Fibroblast of mammary gland (primary cell): Measurements from ENCODE around the gene CLMN.

Experiments used
- DNase-seq: peaks from one replicate; pipeline ENCODE4 v3.0.0-alpha.2; 2010; ENCODE audit warnings: low read depth
- H3K4me3 ChIP-seq: 2 replicates; pipeline ENCODE4 v1.5.1; 2011; ENCODE audit warnings: low read depth, mild to moderate bottlenecking, low read length, moderate library complexity; ENCODE audit not compliant: control insufficient read depth
- TF ChIP-seq, protein P1 (sequence below): conservative IDR thresholded peaks from 2 replicates; pipeline ENCODE4 v1.5.1; 2011; ENCODE audit warnings: low read depth, low read length, inconsistent platforms; ENCODE audit not compliant: control insufficient read depth, insufficient read depth

Gene CLMN

DNA sequence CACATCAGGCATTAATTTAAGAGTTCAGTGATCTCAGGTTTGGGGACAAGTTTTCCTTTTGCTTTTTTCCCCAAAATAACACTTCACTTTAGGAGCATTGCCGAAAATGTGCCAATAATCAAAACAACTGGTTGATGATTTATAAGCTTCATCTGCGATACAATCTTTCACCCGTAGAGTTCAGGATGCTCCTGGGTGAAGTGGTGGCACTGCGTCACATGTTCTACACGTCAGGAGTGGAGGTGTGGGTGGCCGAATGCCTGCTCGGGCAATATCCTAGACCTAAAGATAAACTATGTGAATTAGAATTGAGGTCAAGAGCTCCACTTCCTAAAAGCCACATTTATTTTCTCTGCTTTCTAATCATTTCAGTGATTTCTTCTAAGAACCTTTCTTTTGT lies 91.5 kb downstream of the CLMN start:
- TF ChIP-seq, protein P1, sequence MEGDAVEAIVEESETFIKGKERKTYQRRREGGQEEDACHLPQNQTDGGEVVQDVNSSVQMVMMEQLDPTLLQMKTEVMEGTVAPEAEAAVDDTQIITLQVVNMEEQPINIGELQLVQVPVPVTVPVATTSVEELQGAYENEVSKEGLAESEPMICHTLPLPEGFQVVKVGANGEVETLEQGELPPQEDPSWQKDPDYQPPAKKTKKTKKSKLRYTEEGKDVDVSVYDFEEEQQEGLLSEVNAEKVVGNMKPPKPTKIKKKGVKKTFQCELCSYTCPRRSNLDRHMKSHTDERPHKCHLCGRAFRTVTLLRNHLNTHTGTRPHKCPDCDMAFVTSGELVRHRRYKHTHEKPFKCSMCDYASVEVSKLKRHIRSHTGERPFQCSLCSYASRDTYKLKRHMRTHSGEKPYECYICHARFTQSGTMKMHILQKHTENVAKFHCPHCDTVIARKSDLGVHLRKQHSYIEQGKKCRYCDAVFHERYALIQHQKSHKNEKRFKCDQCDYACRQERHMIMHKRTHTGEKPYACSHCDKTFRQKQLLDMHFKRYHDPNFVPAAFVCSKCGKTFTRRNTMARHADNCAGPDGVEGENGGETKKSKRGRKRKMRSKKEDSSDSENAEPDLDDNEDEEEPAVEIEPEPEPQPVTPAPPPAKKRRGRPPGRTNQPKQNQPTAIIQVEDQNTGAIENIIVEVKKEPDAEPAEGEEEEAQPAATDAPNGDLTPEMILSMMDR, result no peak
- no peak overlapping the region for H3K4me3 ChIP-seq
- DNase-seq, result no peak

DNA sequence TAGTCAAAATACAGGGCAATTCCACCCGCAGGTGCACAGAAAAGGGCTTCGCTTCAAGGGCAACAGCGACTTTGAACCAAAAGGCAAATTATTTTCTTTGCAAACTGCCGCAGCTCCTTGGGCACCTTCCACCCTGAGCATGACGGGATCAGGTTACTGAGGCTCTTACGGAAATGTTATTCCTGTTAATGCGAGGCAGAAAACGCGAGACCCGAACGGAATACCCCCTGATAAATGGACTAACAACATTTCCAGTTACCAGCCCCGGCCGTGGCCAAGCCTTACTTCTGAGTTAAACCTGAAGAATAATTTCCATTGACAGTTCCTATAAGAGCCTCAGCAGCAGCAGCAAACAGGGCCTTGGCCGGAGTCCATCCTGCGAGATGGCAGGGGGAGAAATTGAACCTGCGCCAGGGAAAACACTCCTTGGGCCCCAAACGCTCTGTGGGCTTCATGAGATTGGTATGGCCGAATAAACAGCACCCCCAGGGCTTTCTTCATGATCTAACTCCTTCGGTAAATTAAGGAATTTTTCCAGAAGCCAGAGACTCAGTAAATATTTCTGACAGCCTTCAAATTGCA lies 92.3 kb downstream of the CLMN start:
- TF ChIP-seq, protein P1, result no peak
- no peak overlapping the region for H3K4me3 ChIP-seq
- no peak for DNase-seq

DNA sequence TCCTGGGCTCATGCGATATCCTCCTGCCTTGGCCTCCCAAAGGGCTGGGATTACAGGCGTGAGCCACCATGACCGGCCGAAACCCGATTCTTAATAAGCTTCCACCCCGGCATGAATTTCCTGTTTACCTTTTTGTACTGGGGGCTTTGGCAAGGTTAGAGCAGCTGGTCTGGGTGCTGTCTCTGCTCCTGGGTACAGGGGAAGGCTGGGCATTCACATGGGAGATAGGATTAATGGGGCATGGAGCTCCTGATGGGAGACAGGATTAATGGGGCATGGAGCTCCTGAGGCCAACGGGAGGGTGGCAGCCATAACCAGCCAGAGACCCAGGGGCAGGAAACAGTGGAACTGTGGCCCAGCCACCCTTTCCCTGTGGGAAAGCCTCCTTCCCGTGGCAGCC lies 92.9 kb downstream of the CLMN start:
- no peak for DNase-seq

DNA sequence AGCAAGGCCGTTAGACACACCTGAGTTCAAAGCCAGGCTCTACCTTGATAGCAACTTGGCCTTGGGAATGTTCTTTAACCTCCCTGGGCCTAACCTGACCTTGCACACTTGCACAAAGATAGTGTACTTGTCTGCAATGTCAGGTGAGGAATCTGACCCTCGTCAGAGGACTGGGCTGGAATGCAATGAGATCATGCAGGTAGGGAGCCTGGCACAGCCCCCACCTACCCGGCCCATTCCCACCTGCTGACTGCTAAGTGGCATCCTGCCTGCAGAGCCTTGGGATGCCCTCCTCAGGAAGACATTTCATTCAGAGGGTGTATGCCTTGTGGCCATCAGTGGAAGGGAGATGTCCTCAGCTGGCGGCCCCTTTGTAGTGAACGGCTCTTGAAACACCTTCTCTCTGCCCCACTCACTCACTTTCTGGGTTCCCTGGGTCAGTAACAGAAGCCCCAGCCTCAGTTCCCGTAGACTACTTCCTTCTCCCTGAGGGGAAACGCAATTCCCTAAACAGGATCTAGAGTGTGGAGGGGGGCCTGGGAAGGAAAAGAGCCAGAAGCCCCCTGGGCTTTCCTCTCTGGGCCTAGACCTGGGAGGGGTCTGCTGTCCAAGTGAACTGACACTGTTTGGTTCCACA lies 94.3 kb downstream of the CLMN start:
- no peak for DNase-seq

More for the DNA sequence above, 92.9 kb downstream of the CLMN start:
- no peak overlapping the region for H3K4me3 ChIP-seq
- TF ChIP-seq, protein P1, result no peak

DNA sequence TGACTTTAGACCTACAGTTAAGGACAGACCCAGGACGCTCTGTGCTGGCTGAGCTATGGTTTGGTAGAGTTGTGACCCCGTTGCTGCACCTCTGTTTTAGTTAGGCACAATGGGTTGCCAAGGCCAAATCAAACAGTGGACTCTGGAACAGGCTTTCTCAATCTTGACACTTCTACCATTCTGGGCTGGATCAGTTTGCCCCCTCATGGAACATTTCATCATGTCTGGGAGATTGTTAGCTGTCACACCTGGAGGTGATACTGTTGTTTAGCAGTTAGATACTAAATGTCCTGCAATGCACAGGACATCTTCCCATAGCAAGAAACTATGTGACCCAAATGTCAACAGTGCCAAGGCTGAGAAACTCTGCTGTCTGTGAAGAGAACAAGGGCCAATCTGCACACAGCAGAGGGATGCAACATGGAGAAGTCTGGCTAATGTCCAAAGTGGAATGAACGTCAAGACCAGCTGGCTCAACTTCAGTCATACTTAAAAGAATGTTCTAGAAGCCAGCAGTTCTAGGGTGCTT lies 96.8 kb downstream of the CLMN start:
- DNase-seq, result peak; percentile 89
- TF ChIP-seq, protein P1, result no peak
- H3K4me3 ChIP-seq, result no peak overlapping the region

More for the DNA sequence above, 94.3 kb downstream of the CLMN start:
- H3K4me3 ChIP-seq, result no peak overlapping the region
- TF ChIP-seq, protein P1, result no peak

DNA sequence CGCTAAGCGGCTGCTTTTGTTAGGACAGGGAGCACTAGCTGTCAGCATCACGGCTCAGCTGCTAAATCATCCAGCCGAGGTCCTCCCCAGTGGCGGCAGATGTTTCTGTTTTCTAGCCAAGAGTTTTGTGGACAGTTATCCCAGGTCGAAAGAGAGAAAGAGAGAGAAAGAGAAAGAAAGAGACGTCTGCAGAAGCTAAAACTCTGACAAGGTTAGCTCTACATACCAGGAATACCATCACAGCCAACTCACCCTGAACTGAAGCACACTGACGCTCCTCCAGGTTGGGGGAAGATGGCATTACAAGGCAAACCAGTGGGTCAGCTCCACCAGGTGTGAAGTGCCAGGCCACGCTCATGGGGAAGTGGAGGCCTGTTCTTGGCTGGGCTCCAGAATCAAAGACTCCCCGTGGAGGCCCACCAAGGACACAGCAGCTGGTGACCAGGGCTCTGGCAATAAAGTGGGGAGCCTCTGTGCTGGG lies 97.5 kb downstream of the CLMN start:
- no peak overlapping the region for H3K4me3 ChIP-seq
- peak; percentile 73 for DNase-seq
- TF ChIP-seq, protein P1, result no peak
